SK-N-MC (cell line): ENCODE measurements around the gene VANGL2.

Experiments used
- FOXP2 ChIP-seq: optimal IDR thresholded peaks from 2 replicates; pipeline ENCODE3; 2011; ENCODE audit warnings: mild to moderate bottlenecking, moderate library complexity; ENCODE audit not compliant: insufficient read depth; ENCODE audit errors: extremely low read length, control extremely low read depth
- POLR2AphosphoS5 ChIP-seq: IDR thresholded peaks from 2 replicates; pipeline ENCODE4 v1.6.1; 2012; ENCODE audit warnings: mild to moderate bottlenecking, low read depth, low read length, borderline replicate concordance

GRCh38 chr1:160410406-160411005 is 10.1 kb downstream of the VANGL2 start:
- no peak for TF ChIP-seq POLR2AphosphoS5
- TF ChIP-seq FOXP2, result no peak
